ENCODE measurements around the gene RBL1. TPM values are rescaled to one million over a fixed set of nuclear protein-coding genes. Genes with fewer than 3 reads are reported as not detected.

The RBL1 gene
- total and polyA plus RNA-seq, 10 of the 15 experiments (the other 5 are each of a cell fraction or from before 2014, with no cell fraction given), result 4.5 to 51.1 (median 24.9) TPM

DNA sequence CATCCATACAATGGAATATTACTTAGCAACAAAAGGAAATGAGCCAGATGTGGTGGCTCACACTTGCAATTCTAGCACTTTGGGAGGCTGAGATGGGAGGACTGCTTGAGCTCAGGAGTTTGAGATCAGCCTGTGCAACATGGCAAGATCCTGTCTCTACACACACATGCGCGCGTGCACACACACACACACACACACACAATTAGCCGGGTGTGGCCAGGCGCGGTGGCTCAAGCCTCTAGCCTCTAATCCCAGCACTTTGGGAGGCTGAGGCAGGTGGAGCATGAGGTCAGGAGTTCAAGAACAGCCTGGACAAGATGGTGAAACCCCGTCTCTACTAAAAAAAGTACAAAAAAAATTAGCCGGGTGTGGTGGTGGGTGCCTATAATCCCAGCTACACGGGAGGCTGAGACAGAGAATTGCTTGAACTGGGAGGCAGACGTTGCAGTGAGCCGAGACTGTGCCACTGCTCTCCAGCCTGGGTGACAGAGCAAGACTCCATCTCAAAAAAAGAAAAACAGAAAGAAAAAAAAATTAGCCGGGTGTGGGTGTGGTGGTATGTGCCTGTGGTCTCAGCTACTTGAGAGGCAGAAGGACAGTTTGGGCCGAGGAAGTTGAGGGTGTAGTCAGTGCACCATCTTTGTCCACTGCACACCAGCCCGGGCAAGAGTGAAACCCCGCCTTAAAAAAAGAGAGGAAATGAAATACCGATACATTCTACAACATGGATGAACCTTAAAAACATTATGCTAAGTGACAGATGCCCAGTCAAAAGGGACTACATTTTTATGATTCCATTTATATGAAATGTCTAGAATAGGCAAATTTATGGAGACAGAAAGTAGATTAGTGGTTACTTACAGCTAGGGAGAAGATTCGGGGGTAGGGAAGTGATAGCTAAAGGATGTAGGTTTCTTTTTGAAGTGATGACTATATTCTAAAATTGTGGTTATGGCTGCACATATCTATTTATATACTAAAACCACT lies 52.5 kb downstream of the RBL1 start:
- ChIA-PET RAD21 (ENCODE audit: unreplicated experiment) (interaction anchor here (0.6 to 1.6 kb wide), 6 partner anchors 35 to 859 kb away, joined by 3 to 5 read pairs (median 4); partner anchors contain the start of gene RBL1), CTCF (interaction anchor here (0.6 to 1.3 kb wide), 7 partner anchors 9 to 830 kb away, joined by 3 to 6 read pairs (median 3); partner anchors contain the start of gene RBL1), SMC1A (ENCODE audit: uncharacterized antibody, unreplicated experiment) (interaction anchor here (0.6 to 1.5 kb wide), 7 partner anchors 35 to 1050 kb away, joined by 3 to 7 read pairs (median 3); no protein-coding TSS in a partner anchor), POLR2A (interaction anchor here (0.6 to 1.5 kb wide), 7 partner anchors 35 to 1990 kb away, joined by 3 to 8 read pairs (median 4); no protein-coding TSS in a partner anchor)
- Histone ChIP-seq H4K20me1 (ENCODE audit: control insufficient read depth, insufficient read depth) (no peaks in the 10 kb centered on the region), H3K4me1 (ENCODE audit: control insufficient read depth, insufficient read depth, low read length) (peaks cover 18% of the 10 kb centered on the region), H2AFZ (ENCODE audit: control insufficient read depth, low read depth, low read length) (no peak overlapping the region; the same call in 1 of the 2 replicates), H3K79me2 (ENCODE audit: control insufficient read depth, insufficient read depth, low read length) (no peaks in the 10 kb centered on the region), H3K9ac (ENCODE audit: control insufficient read depth, insufficient read depth, low read length) (0 out of 2 replicates have a peak overlapping the region, but pooled peaks have one; percentile 2), H3K36me3 (ENCODE audit: control insufficient read depth in 2 of 2, insufficient read depth in 2 of 2, low read length in 1 of 2) (peaks cover 2 to 29% of the 10 kb centered on the region in 2 experiments), H3K27me3 (replicated peaks in 1 of 2; ENCODE audit: control insufficient read depth in 2 of 2, insufficient read depth in 2 of 2, low read length in 1 of 2) (no peaks in the 10 kb centered on the region), H3K27ac (ENCODE audit: control insufficient read depth, insufficient read depth) (peak overlapping the region; percentile 87), H3K4me2 (ENCODE audit: control insufficient read depth, insufficient read depth) (peak overlapping the region; percentile 89), H3K9me3 (replicated peaks; ENCODE audit: control insufficient read depth, insufficient read depth, low read length) (peaks cover 4% of the 10 kb centered on the region; the same call in 2 of the 3 replicates), H3K4me3 (peak overlapping the region; percentile 58; the same call in 1 of the 2 replicates)
- no TSS peak for BruUV-seq (replicated peaks)
- in situ Hi-C loops (cut with MboI), result no loop called here
- 20% methylated on average over 17 of the region's 17 CpGs for WGBS (ENCODE audit: insufficient coverage, insufficient replicate concordance, low lambda C conversion rate, missing lambda C conversion rate)
- ATAC-seq (peak; percentile 85), FAIRE-seq (peak; percentile 18), DNase-seq (ENCODE audit: low read depth, low spot score) (peak; percentile 70)
- intact Hi-C loops (cut with micrococcal nuclease; ENCODE audit: unreplicated experiment), result loop anchor here (5.0 kb wide), 1 partner anchor 54 kb away; the partner anchor contains the start of gene RBL1
- TF ChIP-seq SIX5 (IDR thresholded peaks at IDR 0.05; ENCODE audit: low read depth, low read length, severe bottlenecking) (no peak), EP300 (IDR thresholded peaks at IDR 0.05; ENCODE audit: borderline replicate concordance in 1 of 2, control insufficient read depth in 1 of 2, low read depth in 2 of 2, low read length in 2 of 2) (no peak), NR2C2 (IDR thresholded peaks at IDR 0.05; ENCODE audit: borderline replicate concordance, control insufficient read depth, insufficient read length, low read depth) (no peak), NBN (IDR thresholded peaks at IDR 0.05) (no peak), DPF2 (IDR thresholded peaks at IDR 0.05) (no peak), PAX5 (IDR thresholded peaks at IDR 0.05; ENCODE audit: borderline replicate concordance, low read depth, low read length) (no peak), STAT3 (IDR thresholded peaks at IDR 0.05; ENCODE audit: low read depth, low read length) (no peak), YBX1 (IDR thresholded peaks at IDR 0.05) (no peak), JUND (IDR thresholded peaks at IDR 0.05; ENCODE audit: low read depth, low read length) (no peak), KLF5 (IDR thresholded peaks at IDR 0.05; ENCODE audit: partially characterized antibody) (no peak), EGR1 (IDR thresholded peaks at IDR 0.05; ENCODE audit: borderline replicate concordance in 1 of 2, low read depth in 2 of 2, low read length in 2 of 2) (0 out of 3 replicates have a peak, but pooled peaks of 1 of the 2 experiments have one; percentile 21)
- TF ChIP-seq, protein P1, sequence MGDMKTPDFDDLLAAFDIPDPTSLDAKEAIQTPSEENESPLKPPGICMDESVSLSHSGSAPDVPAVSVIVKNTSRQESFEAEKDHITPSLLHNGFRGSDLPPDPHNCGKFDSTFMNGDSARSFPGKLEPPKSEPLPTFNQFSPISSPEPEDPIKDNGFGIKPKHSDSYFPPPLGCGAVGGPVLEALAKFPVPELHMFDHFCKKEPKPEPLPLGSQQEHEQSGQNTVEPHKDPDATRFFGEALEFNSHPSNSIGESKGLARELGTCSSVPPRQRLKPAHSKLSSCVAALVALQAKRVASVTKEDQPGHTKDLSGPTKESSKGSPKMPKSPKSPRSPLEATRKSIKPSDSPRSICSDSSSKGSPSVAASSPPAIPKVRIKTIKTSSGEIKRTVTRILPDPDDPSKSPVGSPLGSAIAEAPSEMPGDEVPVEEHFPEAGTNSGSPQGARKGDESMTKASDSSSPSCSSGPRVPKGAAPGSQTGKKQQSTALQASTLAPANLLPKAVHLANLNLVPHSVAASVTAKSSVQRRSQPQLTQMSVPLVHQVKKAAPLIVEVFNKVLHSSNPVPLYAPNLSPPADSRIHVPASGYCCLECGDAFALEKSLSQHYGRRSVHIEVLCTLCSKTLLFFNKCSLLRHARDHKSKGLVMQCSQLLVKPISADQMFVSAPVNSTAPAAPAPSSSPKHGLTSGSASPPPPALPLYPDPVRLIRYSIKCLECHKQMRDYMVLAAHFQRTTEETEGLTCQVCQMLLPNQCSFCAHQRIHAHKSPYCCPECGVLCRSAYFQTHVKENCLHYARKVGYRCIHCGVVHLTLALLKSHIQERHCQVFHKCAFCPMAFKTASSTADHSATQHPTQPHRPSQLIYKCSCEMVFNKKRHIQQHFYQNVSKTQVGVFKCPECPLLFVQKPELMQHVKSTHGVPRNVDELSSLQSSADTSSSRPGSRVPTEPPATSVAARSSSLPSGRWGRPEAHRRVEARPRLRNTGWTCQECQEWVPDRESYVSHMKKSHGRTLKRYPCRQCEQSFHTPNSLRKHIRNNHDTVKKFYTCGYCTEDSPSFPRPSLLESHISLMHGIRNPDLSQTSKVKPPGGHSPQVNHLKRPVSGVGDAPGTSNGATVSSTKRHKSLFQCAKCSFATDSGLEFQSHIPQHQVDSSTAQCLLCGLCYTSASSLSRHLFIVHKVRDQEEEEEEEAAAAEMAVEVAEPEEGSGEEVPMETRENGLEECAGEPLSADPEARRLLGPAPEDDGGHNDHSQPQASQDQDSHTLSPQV (IDR thresholded peaks at IDR 0.05), result no peak
- TF ChIP-seq, protein P2, sequence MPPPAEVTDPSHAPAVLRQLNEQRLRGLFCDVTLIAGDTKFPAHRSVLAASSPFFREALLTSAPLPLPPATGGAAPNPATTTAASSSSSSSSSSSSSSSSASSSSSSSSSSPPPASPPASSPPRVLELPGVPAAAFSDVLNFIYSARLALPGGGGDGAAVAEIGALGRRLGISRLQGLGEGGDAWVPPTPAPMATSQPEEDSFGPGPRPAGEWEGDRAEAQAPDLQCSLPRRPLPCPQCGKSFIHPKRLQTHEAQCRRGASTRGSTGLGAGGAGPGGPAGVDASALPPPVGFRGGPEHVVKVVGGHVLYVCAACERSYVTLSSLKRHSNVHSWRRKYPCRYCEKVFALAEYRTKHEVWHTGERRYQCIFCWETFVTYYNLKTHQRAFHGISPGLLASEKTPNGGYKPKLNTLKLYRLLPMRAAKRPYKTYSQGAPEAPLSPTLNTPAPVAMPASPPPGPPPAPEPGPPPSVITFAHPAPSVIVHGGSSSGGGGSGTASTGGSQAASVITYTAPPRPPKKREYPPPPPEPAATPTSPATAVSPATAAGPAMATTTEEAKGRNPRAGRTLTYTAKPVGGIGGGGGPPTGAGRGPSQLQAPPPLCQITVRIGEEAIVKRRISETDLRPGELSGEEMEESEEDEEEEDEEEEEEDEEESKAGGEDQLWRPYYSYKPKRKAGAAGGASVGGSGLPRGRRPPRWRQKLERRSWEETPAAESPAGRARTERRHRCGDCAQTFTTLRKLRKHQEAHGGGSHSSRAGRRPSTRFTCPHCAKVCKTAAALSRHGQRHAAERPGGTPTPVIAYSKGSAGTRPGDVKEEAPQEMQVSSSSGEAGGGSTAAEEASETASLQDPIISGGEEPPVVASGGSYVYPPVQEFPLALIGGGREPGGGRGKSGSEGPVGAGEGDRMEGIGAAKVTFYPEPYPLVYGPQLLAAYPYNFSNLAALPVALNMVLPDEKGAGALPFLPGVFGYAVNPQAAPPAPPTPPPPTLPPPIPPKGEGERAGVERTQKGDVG (CRISPR knock-in tag; IDR thresholded peaks at IDR 0.05), result no peak
